ENCODE results near the gene HDAC11.

DNA sequence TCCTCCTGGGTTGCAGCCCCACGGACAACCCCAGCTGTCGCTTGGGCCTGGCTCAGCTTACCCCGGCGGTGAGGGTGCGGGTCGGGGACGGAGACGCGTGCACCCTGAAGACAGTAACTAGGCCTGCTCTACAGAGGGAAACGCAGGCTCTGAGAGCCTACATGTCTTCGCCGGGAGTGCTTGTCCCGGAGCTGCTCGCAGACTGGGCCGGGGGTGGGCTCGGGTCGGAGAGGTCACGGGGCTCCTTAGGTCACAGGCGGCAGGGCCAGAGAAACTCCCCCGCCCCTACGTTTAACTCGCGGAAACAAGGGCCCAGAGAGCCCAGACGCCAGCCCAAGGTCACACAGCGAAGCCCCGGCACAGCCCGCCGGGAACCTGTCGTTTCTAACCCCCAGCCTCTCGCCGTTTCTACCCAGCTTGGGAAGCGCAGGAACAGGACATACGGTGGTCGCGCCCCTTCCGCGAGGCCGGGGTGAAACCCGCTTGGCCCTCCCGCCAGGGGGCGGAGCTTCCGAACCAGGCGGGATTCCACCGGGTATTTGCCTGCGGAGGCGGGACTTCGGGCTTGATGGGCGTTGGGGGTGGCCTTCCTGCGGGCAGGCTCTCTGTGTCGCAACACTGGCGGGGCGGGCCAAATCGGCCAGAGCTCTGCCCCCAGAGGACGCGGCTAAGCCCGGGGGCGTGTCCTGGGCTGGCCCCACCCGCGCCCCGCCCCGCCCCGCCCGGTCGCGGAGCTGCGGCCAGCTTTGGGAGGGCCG lies at the start of gene HDAC11:
- no peak for TF ChIP-seq CTCF (IDR thresholded peaks at IDR 0.05; ENCODE audit: insufficient read depth, low read length)
- no peak for TF ChIP-seq POLR2AphosphoS5 (IDR thresholded peaks at IDR 0.05; ENCODE audit: low read depth)
- TF ChIP-seq, protein P1, sequence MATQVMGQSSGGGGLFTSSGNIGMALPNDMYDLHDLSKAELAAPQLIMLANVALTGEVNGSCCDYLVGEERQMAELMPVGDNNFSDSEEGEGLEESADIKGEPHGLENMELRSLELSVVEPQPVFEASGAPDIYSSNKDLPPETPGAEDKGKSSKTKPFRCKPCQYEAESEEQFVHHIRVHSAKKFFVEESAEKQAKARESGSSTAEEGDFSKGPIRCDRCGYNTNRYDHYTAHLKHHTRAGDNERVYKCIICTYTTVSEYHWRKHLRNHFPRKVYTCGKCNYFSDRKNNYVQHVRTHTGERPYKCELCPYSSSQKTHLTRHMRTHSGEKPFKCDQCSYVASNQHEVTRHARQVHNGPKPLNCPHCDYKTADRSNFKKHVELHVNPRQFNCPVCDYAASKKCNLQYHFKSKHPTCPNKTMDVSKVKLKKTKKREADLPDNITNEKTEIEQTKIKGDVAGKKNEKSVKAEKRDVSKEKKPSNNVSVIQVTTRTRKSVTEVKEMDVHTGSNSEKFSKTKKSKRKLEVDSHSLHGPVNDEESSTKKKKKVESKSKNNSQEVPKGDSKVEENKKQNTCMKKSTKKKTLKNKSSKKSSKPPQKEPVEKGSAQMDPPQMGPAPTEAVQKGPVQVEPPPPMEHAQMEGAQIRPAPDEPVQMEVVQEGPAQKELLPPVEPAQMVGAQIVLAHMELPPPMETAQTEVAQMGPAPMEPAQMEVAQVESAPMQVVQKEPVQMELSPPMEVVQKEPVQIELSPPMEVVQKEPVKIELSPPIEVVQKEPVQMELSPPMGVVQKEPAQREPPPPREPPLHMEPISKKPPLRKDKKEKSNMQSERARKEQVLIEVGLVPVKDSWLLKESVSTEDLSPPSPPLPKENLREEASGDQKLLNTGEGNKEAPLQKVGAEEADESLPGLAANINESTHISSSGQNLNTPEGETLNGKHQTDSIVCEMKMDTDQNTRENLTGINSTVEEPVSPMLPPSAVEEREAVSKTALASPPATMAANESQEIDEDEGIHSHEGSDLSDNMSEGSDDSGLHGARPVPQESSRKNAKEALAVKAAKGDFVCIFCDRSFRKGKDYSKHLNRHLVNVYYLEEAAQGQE (IDR thresholded peaks at IDR 0.05; ENCODE audit: insufficient replicate concordance, low read depth), result no peak
- no peak for TF ChIP-seq SPI1 (IDR thresholded peaks at IDR 0.05; ENCODE audit: borderline replicate concordance, low read depth)

All from HL-60 (cell line).